Neural crest cell (in vitro differentiated cells): ENCODE results near the gene SOST. TPM values are rescaled to one million over a fixed set of nuclear protein-coding genes. Genes with fewer than 3 reads are reported as not detected.

ENCODE experiments used
- DNase-seq: peaks from one replicate; pipeline ENCODE4 v3.0.0; 2021; ENCODE audit warnings: low read depth, mixed read lengths, low spot score
- H3K27ac Mint-ChIP-seq: one replicate; pipeline ENCODE4 v1.8.0; 2021; ENCODE audit warnings: mild to moderate bottlenecking, mixed read lengths; ENCODE audit not compliant: unreplicated experiment
- H3K27me3 Mint-ChIP-seq: 2 replicates; pipeline ENCODE4 v1.8.0; 2021; ENCODE audit warnings: low read depth, mild to moderate bottlenecking, mixed read lengths
- H3K36me3 Mint-ChIP-seq: 2 replicates; pipeline ENCODE4 v1.8.0; 2021; ENCODE audit warnings: low read depth, mild to moderate bottlenecking, mixed read lengths
- H3K4me1 Mint-ChIP-seq: 2 replicates; pipeline ENCODE4 v1.8.0; 2021; ENCODE audit warnings: mixed read lengths
- H3K4me3 Mint-ChIP-seq: one replicate; pipeline ENCODE4 v1.8.0; 2021; ENCODE audit warnings: mild to moderate bottlenecking, mixed read lengths
- H3K9me3 Mint-ChIP-seq: 2 replicates; pipeline ENCODE4 v1.8.0; 2021; ENCODE audit warnings: mixed read lengths
- CTCF ChIP-seq: fragments of 200-600 bp; sonication (generic); conservative IDR thresholded peaks from 2 replicates; pipeline ENCODE4 v1.5.0; 2021; ENCODE audit warnings: antibody characterized with exemption, mild to moderate bottlenecking
- total RNA-seq: library from RNA; stranded (reverse); gene quantifications from 2 replicates; pipeline ENCODE4 v1.2.1, GENCODE V29; 2021

SOST gene
- total RNA-seq, 1 donor from 2014 or later, result not detected

- no peak for TF ChIP-seq CTCF
- no peak for DNase-seq
- Mint-ChIP-seq H3K4me1 (peaks cover 10% of the 10 kb centered on the region), H3K4me3 (no peak overlapping the region), H3K36me3 (no peaks in the 10 kb centered on the region), H3K27ac (no peak overlapping the region), H3K27me3 (peaks cover 18% of the 10 kb centered on the region), H3K9me3 (no peaks in the 10 kb centered on the region)
Observed at GRCh38 chr17:43709210-43709609, 49.4 kb downstream of the SOST start.

GRCh38 chr17:43707184-43707583 is 51.4 kb downstream of the SOST start:
- TF ChIP-seq CTCF, result no peak
- H3K9me3 Mint-ChIP-seq, result peaks cover 2% of the 10 kb centered on the region
- H3K4me3 Mint-ChIP-seq, result no peak overlapping the region
- no peak for DNase-seq
- H3K36me3 Mint-ChIP-seq, result no peaks in the 10 kb centered on the region
- H3K4me1 Mint-ChIP-seq, result peaks cover 9% of the 10 kb centered on the region
- H3K27ac Mint-ChIP-seq, result no peak overlapping the region
- H3K27me3 Mint-ChIP-seq, result peaks cover 4% of the 10 kb centered on the region

GRCh38 chr17:43706235-43706634 is 52.4 kb downstream of the SOST start:
- no peak overlapping the region for H3K4me3 Mint-ChIP-seq
- peaks cover 2% of the 10 kb centered on the region for H3K9me3 Mint-ChIP-seq
- H3K27me3 Mint-ChIP-seq, result peaks cover 4% of the 10 kb centered on the region
- no peak for DNase-seq
- H3K36me3 Mint-ChIP-seq, result no peaks in the 10 kb centered on the region
- peaks cover 9% of the 10 kb centered on the region for H3K4me1 Mint-ChIP-seq
- TF ChIP-seq CTCF, result no peak
- H3K27ac Mint-ChIP-seq, result no peak overlapping the region

Other genes with a start within 250 kb of the SOST start
- 55.0 and 59.6 TPM in 2 replicates for gene ETV4, start 212.5 kb downstream of the SOST start, total RNA-seq
- 1.1 and 1.7 TPM in 2 replicates for gene MEOX1, start 96.9 kb downstream of the SOST start, total RNA-seq
- gene DUSP3, start 20.2 kb upstream of the SOST start, total RNA-seq, result 33.3 and 33.8 TPM in 2 replicates
- not detected in 2 replicates for gene CFAP97D1, start 21.6 kb upstream of the SOST start, total RNA-seq
- gene MPP3, start 74.4 kb upstream of the SOST start, total RNA-seq, result 13.8 and 14.4 TPM in 2 replicates
- not detected in 2 replicates for gene CD300LG, start 88.4 kb upstream of the SOST start, total RNA-seq
- 26.8 and 29.8 TPM in 2 replicates for gene MPP2, start 148.7 kb upstream of the SOST start, total RNA-seq
- gene PPY, start 183.7 kb upstream of the SOST start, total RNA-seq, result not detected in 2 replicates
- not detected in 2 replicates for gene PYY, start 195.1 kb upstream of the SOST start, total RNA-seq
- 0.93 and 1.1 TPM in 2 replicates for gene NAGS, start 245.8 kb upstream of the SOST start, total RNA-seq